DND-41 (cell line): ENCODE data around the gene OR52I1.

Experiments used
- ATAC-seq: fragments of 200-7000 bp; cut with Tn5 transposase; 3 replicates; pipeline ENCODE4 v1.9.1; 2021; ENCODE audit warnings: low read depth; ENCODE audit not compliant: insufficient read depth
- DNase-seq: peaks from one replicate; pipeline ENCODE4 v3.0.0-alpha.2; 2020
- H2AFZ ChIP-seq: 2 replicates; pipeline ENCODE4 v1.6.0; 2012; ENCODE audit warnings: low read depth, low read length
- H3K27ac ChIP-seq: 2 replicates; pipeline ENCODE4 v1.5.1; 2012; ENCODE audit warnings: low read length, inconsistent platforms
- H3K27me3 ChIP-seq: fragments of 200-600 bp; sonication (generic); 2 replicates; pipeline ENCODE4 v1.6.0; 2012; ENCODE audit warnings: low read length, mild to moderate bottlenecking, inconsistent platforms; ENCODE audit not compliant: insufficient read depth, poor library complexity
- H3K36me3 ChIP-seq: 2 replicates; pipeline ENCODE4 v1.5.1; 2012; ENCODE audit warnings: low read length, inconsistent platforms; ENCODE audit not compliant: insufficient read depth
- H3K4me1 ChIP-seq: 2 replicates; pipeline ENCODE4 v1.5.1; 2012; ENCODE audit warnings: mild to moderate bottlenecking, low read length; ENCODE audit not compliant: insufficient read depth
- H3K4me2 ChIP-seq: 2 replicates; pipeline ENCODE4 v1.6.0; 2012; ENCODE audit warnings: mild to moderate bottlenecking, moderate library complexity, low read length, inconsistent platforms; ENCODE audit not compliant: insufficient read depth
- H3K4me3 ChIP-seq, 2 experiments: fragments of 200-600 bp in 1 of 2; shearing (Covaris generic) in 1 of 2; 2 replicates each; pipeline ENCODE4 v1.5.1; 2012 to 2016; ENCODE audit warnings: inconsistent platforms in 2 of 2, low read length in 2 of 2, mild to moderate bottlenecking in 2 of 2, low read depth in 1 of 2, moderate library complexity in 1 of 2
- H3K79me2 ChIP-seq: 2 replicates; pipeline ENCODE4 v1.6.0; 2012; ENCODE audit warnings: low read length, inconsistent platforms; ENCODE audit not compliant: insufficient read depth
- H3K9ac ChIP-seq: 2 replicates; pipeline ENCODE4 v1.6.0; 2012; ENCODE audit warnings: low read depth, mild to moderate bottlenecking, inconsistent platforms, low read length, moderate library complexity
- H3K9me3 ChIP-seq: 2 replicates; pipeline ENCODE4 v1.5.1; 2012; ENCODE audit warnings: low read length, moderate library complexity, mild to moderate bottlenecking, inconsistent platforms; ENCODE audit not compliant: insufficient read depth, severe bottlenecking
- H4K20me1 ChIP-seq: 2 replicates; pipeline ENCODE4 v1.6.0; 2012; ENCODE audit warnings: low read length; ENCODE audit not compliant: insufficient read depth
- EZH2 ChIP-seq: IDR thresholded peaks from 3 replicates; pipeline ENCODE4 v1.6.1; 2012; ENCODE audit warnings: borderline replicate concordance, low read depth, mild to moderate bottlenecking, moderate library complexity, low read length, inconsistent platforms; ENCODE audit not compliant: severe bottlenecking
- TF ChIP-seq, protein P1 (sequence below): IDR thresholded peaks from 2 replicates; pipeline ENCODE4 v1.5.1; 2012; ENCODE audit warnings: borderline replicate concordance, low read length, moderate library complexity, mild to moderate bottlenecking; ENCODE audit not compliant: poor library complexity, severe bottlenecking; ENCODE audit errors: extremely low read depth

OR52I1 gene

DNA sequence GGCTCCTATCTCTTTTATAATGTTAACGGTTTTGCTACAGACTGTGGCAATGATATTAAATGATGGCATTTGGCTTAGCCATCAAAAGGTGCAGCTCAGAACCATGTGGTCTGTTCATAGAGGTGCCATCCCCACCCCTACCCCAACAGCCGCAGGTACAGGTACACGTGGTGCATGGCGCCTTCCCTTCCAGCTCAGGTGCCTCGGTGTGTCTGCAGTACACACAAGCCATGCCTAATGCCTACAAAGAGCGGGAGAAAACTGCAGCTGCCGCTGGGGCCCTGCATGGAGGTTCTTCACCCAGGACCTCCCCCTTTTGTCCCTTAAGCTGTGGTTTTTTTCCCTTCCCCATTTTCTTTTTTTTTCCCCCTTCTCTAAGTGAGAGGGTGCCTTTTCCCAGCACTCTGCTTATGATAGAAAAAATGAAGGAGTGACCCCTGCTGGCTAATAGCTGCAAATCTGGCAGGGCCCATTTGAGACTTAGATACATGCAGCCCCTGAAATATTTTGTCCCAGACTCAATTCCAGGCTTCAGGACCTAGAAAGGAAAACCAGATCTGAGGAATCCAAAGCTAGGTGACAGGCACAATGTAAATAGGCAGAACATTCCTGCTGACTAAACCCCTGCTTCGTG is 42.4 kb upstream of the OR52I1 start:
- no peak overlapping the region for H3K27ac ChIP-seq
- no peak for ATAC-seq
- no peaks in the 10 kb centered on the region for H3K36me3 ChIP-seq
- no peaks in the 10 kb centered on the region for H3K79me2 ChIP-seq
- no peak overlapping the region for H2AFZ ChIP-seq
- H3K4me3 ChIP-seq: no peak overlapping the region
- H3K4me2 ChIP-seq: no peak overlapping the region
- H3K9ac ChIP-seq: no peak overlapping the region
- H3K27me3 ChIP-seq: no peaks in the 10 kb centered on the region
- H3K9me3 ChIP-seq: no peaks in the 10 kb centered on the region
- TF ChIP-seq EZH2: no peak
- TF ChIP-seq, protein P1, sequence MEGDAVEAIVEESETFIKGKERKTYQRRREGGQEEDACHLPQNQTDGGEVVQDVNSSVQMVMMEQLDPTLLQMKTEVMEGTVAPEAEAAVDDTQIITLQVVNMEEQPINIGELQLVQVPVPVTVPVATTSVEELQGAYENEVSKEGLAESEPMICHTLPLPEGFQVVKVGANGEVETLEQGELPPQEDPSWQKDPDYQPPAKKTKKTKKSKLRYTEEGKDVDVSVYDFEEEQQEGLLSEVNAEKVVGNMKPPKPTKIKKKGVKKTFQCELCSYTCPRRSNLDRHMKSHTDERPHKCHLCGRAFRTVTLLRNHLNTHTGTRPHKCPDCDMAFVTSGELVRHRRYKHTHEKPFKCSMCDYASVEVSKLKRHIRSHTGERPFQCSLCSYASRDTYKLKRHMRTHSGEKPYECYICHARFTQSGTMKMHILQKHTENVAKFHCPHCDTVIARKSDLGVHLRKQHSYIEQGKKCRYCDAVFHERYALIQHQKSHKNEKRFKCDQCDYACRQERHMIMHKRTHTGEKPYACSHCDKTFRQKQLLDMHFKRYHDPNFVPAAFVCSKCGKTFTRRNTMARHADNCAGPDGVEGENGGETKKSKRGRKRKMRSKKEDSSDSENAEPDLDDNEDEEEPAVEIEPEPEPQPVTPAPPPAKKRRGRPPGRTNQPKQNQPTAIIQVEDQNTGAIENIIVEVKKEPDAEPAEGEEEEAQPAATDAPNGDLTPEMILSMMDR: peak; percentile 51
- no peaks in the 10 kb centered on the region for H3K4me1 ChIP-seq
- no peaks in the 10 kb centered on the region for H4K20me1 ChIP-seq
- DNase-seq: no peak

DNA sequence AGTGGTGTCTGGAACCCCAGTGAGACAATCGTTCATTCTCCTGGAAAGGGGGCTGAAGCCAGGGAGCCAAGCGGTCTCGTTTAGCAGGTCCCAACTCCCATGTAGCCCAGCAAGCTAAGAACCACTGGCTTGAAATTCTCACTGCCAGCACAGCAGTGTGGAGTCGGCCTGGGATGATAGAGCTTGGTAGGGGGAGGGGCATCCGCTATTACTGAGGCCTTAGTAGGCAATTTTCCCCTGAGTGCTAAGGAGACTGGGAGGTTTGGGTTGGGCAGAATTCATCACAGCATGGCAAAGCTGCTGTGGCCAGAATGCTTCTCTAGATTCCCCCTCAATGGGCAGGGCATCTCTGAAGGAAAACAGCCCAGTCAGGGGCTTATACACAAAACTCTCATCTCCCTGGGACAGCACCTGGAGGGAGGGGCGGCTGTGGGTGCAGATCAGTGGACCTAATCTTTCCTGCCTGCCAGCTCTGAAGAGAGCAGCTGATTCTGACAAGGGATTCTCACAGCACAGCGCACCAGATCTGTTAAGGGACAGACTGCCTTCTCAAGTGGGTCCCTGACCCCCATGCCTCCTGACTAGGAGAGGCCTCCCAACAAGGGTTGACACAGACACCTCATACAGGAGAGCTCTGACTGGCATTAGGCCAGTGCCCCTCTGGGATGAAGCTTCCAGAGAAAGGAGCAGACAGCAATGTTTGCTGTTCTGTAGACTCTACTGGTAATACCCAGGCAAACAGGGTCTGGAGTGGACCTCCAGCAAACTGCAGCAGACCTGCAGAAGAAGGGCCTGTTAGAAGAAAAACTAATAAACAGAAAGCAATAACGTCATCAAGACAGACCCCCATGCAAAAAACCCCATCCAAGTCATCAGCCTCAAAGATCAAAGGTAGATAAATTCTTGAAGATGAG is 34.1 kb upstream of the OR52I1 start:
- no peak overlapping the region for H3K27ac ChIP-seq
- H2AFZ ChIP-seq: no peak overlapping the region
- H3K4me1 ChIP-seq: no peaks in the 10 kb centered on the region
- no peak overlapping the region for H3K9ac ChIP-seq
- no peak for DNase-seq
- H3K4me2 ChIP-seq: no peak overlapping the region
- TF ChIP-seq, protein P1: no peak
- no peak for TF ChIP-seq EZH2
- ATAC-seq: no peak
- no peaks in the 10 kb centered on the region for H3K9me3 ChIP-seq
- no peaks in the 10 kb centered on the region for H3K79me2 ChIP-seq
- H3K36me3 ChIP-seq: no peaks in the 10 kb centered on the region
- no peaks in the 10 kb centered on the region for H4K20me1 ChIP-seq
- H3K4me3 ChIP-seq: no peak overlapping the region
- H3K27me3 ChIP-seq: no peaks in the 10 kb centered on the region

DNA sequence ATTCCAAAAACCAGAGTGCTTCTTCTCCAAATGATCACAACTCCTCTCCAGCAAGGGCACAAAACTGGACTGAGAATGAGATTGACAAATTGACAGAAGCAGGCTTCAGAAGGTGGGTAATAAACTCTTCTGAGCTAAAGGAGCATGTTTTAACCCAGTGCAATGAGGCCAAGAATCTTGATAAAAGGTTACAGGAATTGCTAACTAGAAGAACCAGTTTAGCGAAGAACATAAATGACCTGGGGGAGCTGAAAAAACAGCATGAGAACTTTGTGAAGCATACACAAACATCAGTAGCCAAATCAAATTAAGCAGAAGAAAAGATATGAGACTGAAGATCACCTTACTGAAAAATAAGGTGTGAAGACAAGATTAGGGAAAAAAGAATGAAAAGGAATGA is 33.4 kb upstream of the OR52I1 start:
- Histone ChIP-seq H3K9me3 (no peaks in the 10 kb centered on the region), H3K27ac (no peak overlapping the region), H3K4me1 (no peaks in the 10 kb centered on the region), H3K4me2 (no peak overlapping the region), H3K27me3 (no peaks in the 10 kb centered on the region), H2AFZ (no peak overlapping the region), H3K9ac (no peak overlapping the region), H3K79me2 (no peaks in the 10 kb centered on the region), H3K4me3 (no peak overlapping the region), H4K20me1 (no peaks in the 10 kb centered on the region), H3K36me3 (no peaks in the 10 kb centered on the region)
- DNase-seq: no peak
- TF ChIP-seq, protein P1: no peak
- no peak for TF ChIP-seq EZH2
- no peak for ATAC-seq
